HepG2 (cell line): Measurements from ENCODE around the gene VTN. TPM values are rescaled to one million over a fixed set of nuclear protein-coding genes. Genes with fewer than 3 reads are reported as not detected.

Experiments
- ATF1 ChIP-seq: IDR thresholded peaks from 2 replicates; pipeline ENCODE4 v1.6.1; 2016; ENCODE audit warnings: mild to moderate bottlenecking, control low read depth
- EHMT2 ChIP-seq: fragments of 200-600 bp; sonication (generic); IDR thresholded peaks from 2 replicates; pipeline ENCODE4 v1.7.0; 2017; ENCODE audit warnings: antibody characterized with exemption, low read depth, low read length, borderline replicate concordance
- FIP1L1 ChIP-seq: fragments of 200-400 bp; formaldehyde crosslinking; IDR thresholded peaks from 2 replicates; pipeline ENCODE4 v1.6.1; 2018; ENCODE audit warnings: low read depth, mild to moderate bottlenecking, low read length, moderate library complexity, borderline replicate concordance; ENCODE audit not compliant: insufficient read depth
- FOSL1 ChIP-seq: sonication (generic); formaldehyde crosslinking; IDR thresholded peaks from 2 replicates; pipeline ENCODE4 v1.9.0; 2021; ENCODE audit warnings: missing genetic modification reagents, borderline replicate concordance
- FOXP1 ChIP-seq, 2 experiments: fragments of 450-650 bp in 1 of 2; IDR thresholded peaks; 2 replicates each; pipeline ENCODE4 v1.6.1; 2017 to 2018; ENCODE audit warnings: antibody characterized with exemption in 1 of 2
- HHEX ChIP-seq: IDR thresholded peaks from 2 replicates; pipeline ENCODE4 v1.6.1; 2016; ENCODE audit warnings: control low read depth
- KAT8 ChIP-seq: IDR thresholded peaks from 2 replicates; pipeline ENCODE4 v1.6.1; 2016; ENCODE audit warnings: missing genetic modification reagents, missing compliant biosample characterization
- MBD4 ChIP-seq: IDR thresholded peaks from 2 replicates; pipeline ENCODE4 v1.6.1; 2012; ENCODE audit warnings: low read length, inconsistent platforms, borderline replicate concordance
- NFE2L1 ChIP-seq: sonication (generic); formaldehyde crosslinking; IDR thresholded peaks from 2 replicates; pipeline ENCODE4 v1.4.0; 2020; ENCODE audit warnings: missing genetic modification reagents, mild to moderate bottlenecking, borderline replicate concordance
- NRL ChIP-seq: sonication (generic); formaldehyde crosslinking; IDR thresholded peaks from 2 replicates; pipeline ENCODE4 v1.5.0; 2020; ENCODE audit warnings: missing genetic modification reagents, mild to moderate bottlenecking, moderate library complexity, borderline replicate concordance
- PTBP1 ChIP-seq: fragments of 200-400 bp; formaldehyde crosslinking; IDR thresholded peaks from 2 replicates; pipeline ENCODE4 v1.6.1; 2018; ENCODE audit warnings: low read length, low read depth; ENCODE audit not compliant: poor library complexity, severe bottlenecking
- RXRB ChIP-seq: IDR thresholded peaks from 2 replicates; pipeline ENCODE4 v1.6.1; 2016; ENCODE audit warnings: borderline replicate concordance, missing genetic modification reagents, missing compliant biosample characterization
- SMAD9 ChIP-seq: sonication (generic); formaldehyde crosslinking; IDR thresholded peaks from 2 replicates; pipeline ENCODE4 v1.5.1; 2020; ENCODE audit warnings: mild to moderate bottlenecking, missing genetic modification reagents
- U2AF2 ChIP-seq: fragments of 200-400 bp; formaldehyde crosslinking; IDR thresholded peaks from 2 replicates; pipeline ENCODE4 v1.6.1; 2017; ENCODE audit warnings: low read depth, mild to moderate bottlenecking, low read length
- YY1 ChIP-seq: IDR thresholded peaks from 2 replicates; pipeline ENCODE4 v1.6.1; 2011; ENCODE audit warnings: low read length, low read depth, moderate library complexity, mild to moderate bottlenecking; ENCODE audit not compliant: insufficient read depth, insufficient replicate concordance
- ZBTB20 ChIP-seq: sonication (generic); formaldehyde crosslinking; IDR thresholded peaks from 2 replicates; pipeline ENCODE4 v1.8.1; 2023; ENCODE audit warnings: missing genetic modification reagents, low read depth, mild to moderate bottlenecking, borderline replicate concordance
- ZBTB38 ChIP-seq: sonication (generic); formaldehyde crosslinking; IDR thresholded peaks from 2 replicates; pipeline ENCODE4 v1.5.1; 2020; ENCODE audit warnings: mild to moderate bottlenecking, missing genetic modification reagents
- ZFP36L1 ChIP-seq: sonication (generic); formaldehyde crosslinking; IDR thresholded peaks from 2 replicates; pipeline ENCODE4 v1.8.0; 2022; ENCODE audit warnings: mild to moderate bottlenecking, missing genetic modification reagents, moderate library complexity
- ZFY ChIP-seq: sonication (generic); formaldehyde crosslinking; IDR thresholded peaks from 2 replicates; pipeline ENCODE4 v1.4.0; 2020; ENCODE audit warnings: missing genetic modification reagents
- ZNF549 ChIP-seq: sonication (generic); formaldehyde crosslinking; IDR thresholded peaks from 2 replicates; pipeline ENCODE4 v1.5.0; 2020; ENCODE audit warnings: missing genetic modification reagents
- ZNF747 ChIP-seq: sonication (generic); formaldehyde crosslinking; IDR thresholded peaks from 2 replicates; pipeline ENCODE4 v1.8.1; 2023; ENCODE audit warnings: missing genetic modification reagents, mild to moderate bottlenecking, borderline replicate concordance
- ZSCAN21 ChIP-seq: sonication (generic); formaldehyde crosslinking; IDR thresholded peaks from 2 replicates; pipeline ENCODE4 v1.8.0; 2022; ENCODE audit warnings: mild to moderate bottlenecking, missing genetic modification reagents, moderate library complexity, borderline replicate concordance
- polyA plus RNA-seq, 8 experiments: library from polyadenylated mRNA; depleted of rRNA in 3 of 8; stranded (reverse) in 7 of 8; unstranded in 1 of 8; fragments of >200 nt; fragmentation: Illumina TruSeq in 4 of 8; extraction: Trizol in 4 of 8; gene quantifications; 2 replicates each; pipeline versions ENCODE4 v1.2.1 to v1.2.3, GENCODE V29; 2011 to 2016; ENCODE audit warnings: low read depth in 4 of 8, missing spikeins in 1 of 8, mixed read lengths in 1 of 8; ENCODE audit not compliant: insufficient read depth in 1 of 8
- total RNA-seq, 5 experiments: library from RNA; depleted of rRNA; stranded (reverse); fragments of >200 nt; fragmentation: Illumina TruSeq; extraction: Trizol; gene quantifications; 2 replicates each; pipeline ENCODE4 v1.2.3, GENCODE V29; 2016; ENCODE audit warnings: low read depth in 1 of 5
- TF ChIP-seq, protein P1 (sequence below): sonication (generic); formaldehyde crosslinking; IDR thresholded peaks from 2 replicates; pipeline ENCODE4 v1.4.0; 2020; ENCODE audit warnings: mild to moderate bottlenecking, missing genetic modification reagents

Gene VTN
- total and polyA plus RNA-seq, 2 of the 13 experiments (the other 11 are each of a cell fraction or from before 2014, with no cell fraction given): 108 to 131 TPM

GRCh38 chr17:28347261-28347891 lies 22.7 kb downstream of the VTN start (continued):
- TF ChIP-seq, protein P1, sequence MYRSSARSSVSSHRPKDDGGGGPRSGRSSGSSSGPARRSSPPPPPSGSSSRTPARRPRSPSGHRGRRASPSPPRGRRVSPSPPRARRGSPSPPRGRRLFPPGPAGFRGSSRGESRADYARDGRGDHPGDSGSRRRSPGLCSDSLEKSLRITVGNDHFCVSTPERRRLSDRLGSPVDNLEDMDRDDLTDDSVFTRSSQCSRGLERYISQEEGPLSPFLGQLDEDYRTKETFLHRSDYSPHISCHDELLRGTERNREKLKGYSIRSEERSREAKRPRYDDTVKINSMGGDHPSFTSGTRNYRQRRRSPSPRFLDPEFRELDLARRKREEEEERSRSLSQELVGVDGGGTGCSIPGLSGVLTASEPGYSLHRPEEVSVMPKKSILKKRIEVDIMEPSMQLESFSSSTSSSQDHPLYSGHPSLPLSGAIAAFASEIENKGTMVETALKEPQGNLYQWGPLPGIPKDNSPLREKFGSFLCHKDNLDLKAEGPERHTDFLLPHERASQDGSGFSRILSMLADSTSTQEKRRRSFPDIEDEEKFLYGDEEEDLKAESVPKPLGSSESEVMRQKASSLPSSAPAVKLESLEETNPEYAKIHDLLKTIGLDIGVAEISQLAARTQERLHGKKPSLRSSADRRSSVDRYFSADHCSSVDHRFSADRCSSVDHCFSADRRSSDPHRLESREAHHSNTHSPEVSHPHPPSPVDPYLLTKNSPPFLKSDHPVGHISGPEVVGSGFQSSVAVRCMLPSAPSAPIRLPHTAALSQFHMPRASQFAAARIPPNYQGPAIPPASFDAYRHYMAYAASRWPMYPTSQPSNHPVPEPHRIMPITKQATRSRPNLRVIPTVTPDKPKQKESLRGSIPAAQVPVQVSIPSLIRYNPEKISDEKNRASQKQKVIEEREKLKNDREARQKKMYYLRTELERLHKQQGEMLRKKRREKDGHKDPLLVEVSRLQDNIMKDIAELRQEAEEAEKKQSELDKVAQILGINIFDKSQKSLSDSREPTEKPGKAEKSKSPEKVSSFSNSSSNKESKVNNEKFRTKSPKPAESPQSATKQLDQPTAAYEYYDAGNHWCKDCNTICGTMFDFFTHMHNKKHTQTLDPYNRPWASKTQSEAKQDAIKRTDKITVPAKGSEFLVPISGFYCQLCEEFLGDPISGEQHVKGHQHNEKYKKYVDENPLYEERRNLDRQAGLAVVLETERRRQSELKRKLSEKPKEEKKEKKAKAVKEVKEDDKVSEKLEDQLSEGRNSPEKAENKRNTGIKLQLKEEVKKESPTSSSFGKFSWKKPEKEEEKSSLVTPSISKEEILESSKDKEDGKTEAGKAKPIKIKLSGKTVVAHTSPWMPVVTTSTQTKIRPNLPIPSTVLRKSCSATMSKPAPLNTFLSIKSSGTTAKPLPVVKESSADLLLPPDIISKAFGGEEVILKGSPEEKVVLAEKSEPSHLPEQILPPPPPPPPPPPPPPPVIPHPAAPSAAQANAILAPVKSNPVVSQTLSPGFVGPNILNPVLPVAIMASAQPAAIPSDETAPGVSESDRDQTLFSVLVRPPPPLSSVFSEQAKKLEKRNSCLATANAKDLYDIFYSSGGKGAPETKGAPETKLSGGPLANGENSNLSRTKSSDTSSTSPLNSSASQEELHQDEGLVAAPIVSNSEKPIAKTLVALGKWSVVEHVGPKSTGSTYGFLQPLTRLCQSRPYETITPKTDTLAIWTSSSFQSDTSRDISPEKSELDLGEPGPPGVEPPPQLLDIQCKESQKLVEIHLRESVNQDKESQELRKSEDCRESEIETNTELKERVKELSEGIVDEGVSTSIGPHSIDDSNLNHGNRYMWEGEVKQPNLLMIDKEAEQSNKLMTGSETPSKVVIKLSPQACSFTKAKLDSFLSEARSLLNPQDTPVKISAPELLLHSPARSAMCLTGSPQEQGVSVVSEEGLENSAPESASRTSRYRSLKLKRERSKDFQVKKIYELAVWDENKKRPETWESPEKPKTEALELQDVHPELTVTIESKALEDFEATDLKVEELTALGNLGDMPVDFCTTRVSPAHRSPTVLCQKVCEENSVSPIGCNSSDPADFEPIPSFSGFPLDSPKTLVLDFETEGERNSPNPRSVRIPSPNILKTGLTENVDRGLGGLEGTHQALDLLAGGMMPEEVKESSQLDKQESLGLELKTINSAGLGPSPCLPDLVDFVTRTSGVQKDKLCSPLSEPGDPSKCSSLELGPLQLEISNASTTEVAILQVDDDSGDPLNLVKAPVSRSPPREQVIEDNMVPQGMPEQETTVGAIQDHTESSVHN (CRISPR knock-in tag): no peak
- no peak for TF ChIP-seq SMAD9
- no peak for TF ChIP-seq MBD4
- TF ChIP-seq FOSL1: no peak
- TF ChIP-seq ZNF549 (CRISPR knock-in tag): no peak
- no peak for TF ChIP-seq ZBTB20 (CRISPR knock-in tag)
- 0 out of 2 replicates have a peak, but pooled peaks have one; percentile 1 for TF ChIP-seq ZFY
- TF ChIP-seq ZBTB38 (CRISPR knock-in tag): no peak
- 0 out of 2 replicates have a peak, but pooled peaks have one; percentile 23 for TF ChIP-seq ZFP36L1 (CRISPR knock-in tag)
- TF ChIP-seq NFE2L1: no peak
- TF ChIP-seq FOXP1 (IDR thresholded peaks at IDR 0.05): no peak
- no peak for TF ChIP-seq FOXP1 (CRISPR knock-in tag; IDR thresholded peaks at IDR 0.05)
- TF ChIP-seq HHEX (CRISPR knock-in tag): no peak
- 0 out of 2 replicates have a peak, but pooled peaks have one; percentile 52 for TF ChIP-seq ZSCAN21
- no peak for TF ChIP-seq YY1
- no peak for TF ChIP-seq KAT8 (CRISPR knock-in tag)
- TF ChIP-seq PTBP1: no peak
- no peak for TF ChIP-seq ATF1 (CRISPR knock-in tag)
- no peak for TF ChIP-seq EHMT2
- no peak for TF ChIP-seq RXRB (CRISPR knock-in tag)
- TF ChIP-seq ZNF747 (CRISPR knock-in tag): peak; percentile 29; the same call in 1 of the 2 replicates
- TF ChIP-seq NRL: no peak
- no peak for TF ChIP-seq U2AF2
- no peak for TF ChIP-seq FIP1L1
